Liver (tissue), 9 donors: ENCODE measurements around the gene SYNDIG1. TPM values are rescaled to one million over a fixed set of nuclear protein-coding genes. Genes with fewer than 3 reads are reported as not detected.

ENCODE experiments used
- DNase-seq: peaks from one replicate; pipeline ENCODE4 v3.0.0-alpha.2; 2017; ENCODE audit warnings: low spot score
- H3K27ac ChIP-seq, 2 donors: one replicate each; pipeline ENCODE4 v1.7.0; 2013; ENCODE audit warnings: inconsistent platforms in 2 of 2, low read length in 2 of 2, control low read depth in 1 of 2, low read depth in 1 of 2, mild to moderate bottlenecking in 1 of 2
- H3K27me3 ChIP-seq, 4 donors: one replicate each; pipeline versions ENCODE4 v1.6.1 to v1.7.0; 2013; ENCODE audit warnings: low read length in 3 of 4, inconsistent platforms in 1 of 4, mild to moderate bottlenecking in 1 of 4, moderate library complexity in 1 of 4; ENCODE audit not compliant: control insufficient read depth in 4 of 4, insufficient read depth in 4 of 4
- H3K36me3 ChIP-seq, 4 donors: one replicate each; pipeline versions ENCODE4 v1.6.1 to v1.7.0; 2013; ENCODE audit warnings: low read length in 3 of 4, mild to moderate bottlenecking in 3 of 4, low read depth in 1 of 4, moderate library complexity in 1 of 4; ENCODE audit not compliant: control insufficient read depth in 4 of 4, insufficient read depth in 3 of 4
- H3K4me1 ChIP-seq, 4 donors: one replicate each; pipeline versions ENCODE4 v1.6.1 to v1.7.0; 2013; ENCODE audit warnings: low read length in 3 of 4, mild to moderate bottlenecking in 3 of 4, moderate library complexity in 1 of 4; ENCODE audit not compliant: control insufficient read depth in 4 of 4, insufficient read depth in 4 of 4
- H3K4me3 ChIP-seq, 3 donors: one replicate each; pipeline versions ENCODE4 v1.6.1 to v1.7.0; 2013; ENCODE audit warnings: low read length in 3 of 3, control low read depth in 1 of 3, low read depth in 1 of 3, mild to moderate bottlenecking in 1 of 3
- H3K9ac ChIP-seq, 2 donors: one replicate each; pipeline ENCODE4 v1.7.0; 2013; ENCODE audit warnings: low read length in 2 of 2, mild to moderate bottlenecking in 2 of 2, moderate library complexity in 2 of 2, control low read depth in 1 of 2, low read depth in 1 of 2
- H3K9me3 ChIP-seq, 4 donors: one replicate each; pipeline versions ENCODE4 v1.6.1 to v1.7.0; 2013; ENCODE audit warnings: low read length in 3 of 4; ENCODE audit not compliant: control insufficient read depth in 4 of 4
- ATF3 ChIP-seq: IDR thresholded peaks from 2 replicates; pipeline ENCODE4 v1.6.1; 2016; ENCODE audit warnings: antibody characterized with exemption
- CTCF ChIP-seq: fragments of 150-350 bp; IDR thresholded peaks from 2 replicates; pipeline ENCODE4 v1.5.1; 2017; ENCODE audit warnings: improper control_type of control experiment, low read depth, low read length; ENCODE audit not compliant: missing input control
- EGR1 ChIP-seq, 2 donors: IDR thresholded peaks; 2 replicates each; pipeline ENCODE4 v1.6.1; 2016 to 2018; ENCODE audit warnings: antibody characterized with exemption in 2 of 2, low read depth in 2 of 2
- FOXA2 ChIP-seq: IDR thresholded peaks from 2 replicates; pipeline ENCODE4 v1.6.1; 2016; ENCODE audit warnings: antibody characterized with exemption
- GABPA ChIP-seq, 2 donors: IDR thresholded peaks in 1 of 2; conservative IDR thresholded peaks in 1 of 2; 2 replicates each; pipeline ENCODE4 v1.6.1; 2016; ENCODE audit warnings: antibody characterized with exemption in 2 of 2, mild to moderate bottlenecking in 1 of 2, moderate library complexity in 1 of 2
- HNF4A ChIP-seq, 2 donors: conservative IDR thresholded peaks; 2 replicates each; pipeline ENCODE4 v1.6.1; 2016; ENCODE audit warnings: antibody characterized with exemption in 2 of 2, mild to moderate bottlenecking in 2 of 2
- HNF4G ChIP-seq: IDR thresholded peaks from 2 replicates; pipeline ENCODE4 v1.6.1; 2016; ENCODE audit warnings: antibody characterized with exemption
- NR2F2 ChIP-seq: IDR thresholded peaks from 2 replicates; pipeline ENCODE4 v1.6.1; 2016; ENCODE audit warnings: antibody characterized with exemption
- RAD21 ChIP-seq, 2 donors: IDR thresholded peaks; 2 replicates each; pipeline ENCODE4 v1.6.1; 2016; ENCODE audit warnings: antibody characterized with exemption in 2 of 2, mild to moderate bottlenecking in 2 of 2
- REST ChIP-seq: IDR thresholded peaks from 2 replicates; pipeline ENCODE4 v1.6.1; 2016; ENCODE audit warnings: antibody characterized with exemption, mild to moderate bottlenecking
- RXRA ChIP-seq, 2 donors: IDR thresholded peaks; 2 replicates each; pipeline ENCODE4 v1.6.1; 2017 to 2018; ENCODE audit warnings: antibody characterized with exemption in 2 of 2, mild to moderate bottlenecking in 1 of 2
- SP1 ChIP-seq: IDR thresholded peaks from 2 replicates; pipeline ENCODE4 v1.6.1; 2018; ENCODE audit warnings: antibody characterized with exemption, mild to moderate bottlenecking
- YY1 ChIP-seq: IDR thresholded peaks from 2 replicates; pipeline ENCODE4 v1.6.1; 2016; ENCODE audit warnings: antibody characterized with exemption, mild to moderate bottlenecking
- WGBS: extraction: QIAGEN DNeasy Blood & Tissue Kit; methylation state at CpG from one replicate; pipeline ENCODE4 v1.1.7; 2013; 5-methylcytosine and 5-hydroxymethylcytosine counted together
- polyA plus RNA-seq, 2 donors: library from polyadenylated mRNA; stranded (reverse) in 1 of 2; unstranded in 1 of 2; fragments of 200-250 nt in 1 of 2; fragments of >200 nt in 1 of 2; fragmentation: Nextera tagmentation in 1 of 2; extraction: Ambion mirVana in 1 of 2; gene quantifications; one replicate each; pipeline versions ENCODE4 v1.2.1 to v1.2.3, GENCODE V29; 2013 to 2015
- total RNA-seq, 2 donors: library from RNA; depleted of rRNA; stranded (reverse); fragments of >200 nt; gene quantifications; one replicate each; pipeline ENCODE4 v1.2.3, GENCODE V29; 2014
- donor health status: healthy.
- donor health status: healthy.
- donor health status: healthy.
- donor health status: healthy.
- donor health status: healthy.

SYNDIG1 gene
- total and polyA plus RNA-seq, 4 donors: 0.05 to 0.08 TPM; not detected in 2

GRCh38 chr20:24519476-24519875 is 50.0 kb downstream of the SYNDIG1 start:
- Histone ChIP-seq H3K27me3 (peaks cover 0 to 3% (median 0%) of the 10 kb centered on the region in 4 donors), H3K9me3 (no peaks in the 10 kb centered on the region), H3K36me3 (no peaks in the 10 kb centered on the region), H3K9ac (no peak overlapping the region), H3K4me3 (no peak overlapping the region), H3K4me1 (no peaks in the 10 kb centered on the region), H3K27ac (no peak overlapping the region)
- DNase-seq: no peak
- 90% methylated on average over 6 of the region's 6 CpGs for WGBS
- TF ChIP-seq NR2F2 (no peak), YY1 (no peak), HNF4G (no peak)

GRCh38 chr20:24521032-24521431 is 51.6 kb downstream of the SYNDIG1 start:
- no peaks in the 10 kb centered on the region for H3K9me3 ChIP-seq
- H3K9ac ChIP-seq: no peak overlapping the region
- H3K4me3 ChIP-seq: no peak overlapping the region
- no peaks in the 10 kb centered on the region for H3K36me3 ChIP-seq
- WGBS: 76% methylated on average over 3 of the region's 3 CpGs
- H3K27me3 ChIP-seq: peaks cover 0 to 3% (median 0%) of the 10 kb centered on the region in 4 donors
- no peaks in the 10 kb centered on the region for H3K4me1 ChIP-seq
- H3K27ac ChIP-seq: no peak overlapping the region
- no peak for DNase-seq
- TF ChIP-seq RXRA (IDR thresholded peaks at IDR 0.05) (no peak), GABPA (IDR thresholded peaks at IDR 0.05 in 1 of 2, conservative IDR thresholded peaks at IDR 0.05 in 1 of 2) (no peak), HNF4G (no peak), FOXA2 (no peak), RAD21 (IDR thresholded peaks at IDR 0.05) (no peak), REST (no peak)

- Histone ChIP-seq H3K4me3 (no peak overlapping the region), H3K27me3 (peaks cover 0 to 3% (median 0%) of the 10 kb centered on the region in 4 donors), H3K9me3 (no peaks in the 10 kb centered on the region), H3K36me3 (no peaks in the 10 kb centered on the region), H3K27ac (no peak overlapping the region), H3K9ac (no peak overlapping the region), H3K4me1 (no peaks in the 10 kb centered on the region)
- DNase-seq: no peak
- 80% methylated on average over 5 of the region's 5 CpGs for WGBS
- no peak for TF ChIP-seq HNF4A (conservative IDR thresholded peaks at IDR 0.05)
- TF ChIP-seq CTCF: no peak
- no peak for TF ChIP-seq EGR1 (IDR thresholded peaks at IDR 0.05; ENCODE audit: low read depth in 2 of 2)
- TF ChIP-seq NR2F2: no peak
- TF ChIP-seq SP1: no peak
- no peak for TF ChIP-seq ATF3
Measured at GRCh38 chr20:24522452-24523330, 53.3 kb downstream of the SYNDIG1 start.
